A549 (cell line): ENCODE results near the gene CLPSL2. TPM values are rescaled to one million over a fixed set of nuclear protein-coding genes. Genes with fewer than 3 reads are reported as not detected.

ENCODE experiments used
- ATAC-seq, 2 experiments: fragments of 200-7000 bp in 1 of 2; fragments of >200 bp in 1 of 2; cut with Nextera tagmentation in 1 of 2; cut with Tn5 transposase in 1 of 2; 3 replicates each; pipeline versions ENCODE4 v1.8.0 to v1.9.1; 2018 to 2020; ENCODE audit warnings: mild to moderate bottlenecking in 1 of 2, moderate library complexity in 1 of 2
- CTCF ChIA-PET: fragments of 300-600 bp; sonication (Branson Sonifier 250); formaldehyde crosslinking; extraction: SDS; loops from one replicate; lab custom pipeline; 2021; ENCODE audit warnings: antibody characterized with exemption, inconsistent platforms; lab: Yijun Ruan, JAX
- POLR2A ChIA-PET: fragments of 350-600 bp; formaldehyde crosslinking; extraction: SDS; loops from one replicate; lab custom pipeline; 2021; ENCODE audit warnings: antibody characterized with exemption, inconsistent platforms; lab: Yijun Ruan, JAX
- DNase-seq, 2 experiments: peaks; one replicate each; pipeline versions ENCODE4 v3.0.0 to v3.0.0-alpha.2; 2011 to 2016; ENCODE audit warnings: low read depth in 1 of 2, low spot score in 1 of 2
- FAIRE-seq: peaks from 2 replicates; lab custom pipeline; 2011; peaks lifted over from hg19 to GRCh38; lab: Jason Lieb, UNC
- H3K27ac ChIP-seq, 2 experiments: fragments of >200 bp; sonication (Bioruptor Twin); formaldehyde crosslinking; 3 replicates each; pipeline ENCODE4 v1.5.1; 2016 to 2017
- H3K4me1 ChIP-seq: fragments of >200 bp; sonication (Bioruptor Twin); formaldehyde crosslinking; 3 replicates; pipeline ENCODE4 v1.6.1; 2016
- H3K4me2 ChIP-seq: fragments of >200 bp; sonication (Bioruptor Twin); formaldehyde crosslinking; 3 replicates; pipeline ENCODE4 v1.6.1; 2016
- H3K4me3 ChIP-seq: fragments of >200 bp; sonication (Bioruptor Twin); formaldehyde crosslinking; 3 replicates; pipeline ENCODE4 v1.5.1; 2016
- H3K9me3 ChIP-seq: fragments of >200 bp; sonication (Bioruptor Twin); formaldehyde crosslinking; 3 replicates; pipeline ENCODE4 v1.6.1; 2016
- ATOH8 ChIP-seq: fragments of 250-450 bp; sonication (Bioruptor Pico); IDR thresholded peaks from 2 replicates; pipeline ENCODE4 v1.5.0; 2020; ENCODE audit warnings: low read depth, mild to moderate bottlenecking, moderate library complexity
- BCL3 ChIP-seq: fragments of >200 bp; sonication (Bioruptor Twin); formaldehyde crosslinking; IDR thresholded peaks from 3 replicates; pipeline ENCODE4 v1.6.1; 2016
- EHF ChIP-seq: fragments of 250-450 bp; sonication (Bioruptor Pico); IDR thresholded peaks from 2 replicates; pipeline ENCODE4 v1.5.0; 2020; ENCODE audit warnings: mild to moderate bottlenecking
- ELK1 ChIP-seq: fragments of 150-350 bp; IDR thresholded peaks from 2 replicates; pipeline ENCODE4 v1.6.1; 2014; ENCODE audit warnings: low read depth, mild to moderate bottlenecking, low read length
- FOSB ChIP-seq: fragments of 250-450 bp; sonication (Bioruptor Pico); IDR thresholded peaks from 2 replicates; pipeline ENCODE4 v1.5.0; 2020; ENCODE audit warnings: mild to moderate bottlenecking, moderate library complexity
- FOXS1 ChIP-seq: fragments of 250-450 bp; sonication (Bioruptor Pico); IDR thresholded peaks from 2 replicates; pipeline ENCODE4 v1.5.0; 2020; ENCODE audit warnings: mild to moderate bottlenecking, moderate library complexity
- GATA3 ChIP-seq: IDR thresholded peaks from 2 replicates; pipeline ENCODE4 v1.6.1; 2012; ENCODE audit warnings: borderline replicate concordance
- HMGXB4 ChIP-seq: fragments of 250-450 bp; sonication (Bioruptor Pico); IDR thresholded peaks from 2 replicates; pipeline ENCODE4 v1.5.0; 2021; ENCODE audit warnings: mild to moderate bottlenecking, moderate library complexity, borderline replicate concordance
- HOXB5 ChIP-seq: fragments of 250-450 bp; sonication (Bioruptor Pico); IDR thresholded peaks from 2 replicates; pipeline ENCODE4 v1.5.0; 2020; ENCODE audit warnings: mild to moderate bottlenecking, moderate library complexity
- JUNB ChIP-seq: fragments of >200 bp; sonication (Bioruptor Twin); formaldehyde crosslinking; IDR thresholded peaks from 2 replicates; pipeline ENCODE4 v1.6.1; 2016
- KDM1A ChIP-seq: fragments of 200-600 bp; sonication (generic); IDR thresholded peaks from 2 replicates; pipeline ENCODE4 v1.6.1; 2016; ENCODE audit warnings: low read depth, mild to moderate bottlenecking
- MAZ ChIP-seq: fragments of 150-350 bp; IDR thresholded peaks from 2 replicates; pipeline ENCODE4 v1.6.1; 2014; ENCODE audit warnings: antibody characterized with exemption, low read depth, low read length, borderline replicate concordance
- NFE2L2 ChIP-seq: fragments of 150-350 bp; conservative IDR thresholded peaks from 2 replicates; pipeline ENCODE4 v1.6.1; 2014; ENCODE audit warnings: low read length
- NR3C1 ChIP-seq: fragments of >200 bp; sonication (Bioruptor Twin); formaldehyde crosslinking; IDR thresholded peaks from 3 replicates; pipeline ENCODE4 v1.6.1; 2017
- POLR2A ChIP-seq: IDR thresholded peaks from 2 replicates; pipeline ENCODE4 v1.6.1; 2012; ENCODE audit warnings: mild to moderate bottlenecking, low read length
- RCOR1 ChIP-seq: fragments of 150-350 bp; IDR thresholded peaks from 2 replicates; pipeline ENCODE4 v1.6.1; 2014; ENCODE audit warnings: antibody characterized with exemption, low read length, low read depth
- SREBF2 ChIP-seq: fragments of 450-650 bp; IDR thresholded peaks from 2 replicates; pipeline ENCODE4 v1.6.1; 2014; ENCODE audit warnings: mild to moderate bottlenecking, moderate library complexity
- TFCP2L1 ChIP-seq: fragments of 250-450 bp; sonication (Bioruptor Pico); IDR thresholded peaks from 2 replicates; pipeline ENCODE4 v1.5.0; 2021; ENCODE audit warnings: mild to moderate bottlenecking
- USF2 ChIP-seq: fragments of 450-650 bp; IDR thresholded peaks from 2 replicates; pipeline ENCODE4 v1.6.1; 2014; ENCODE audit warnings: antibody characterized with exemption
- ZC3H11A ChIP-seq: fragments of 450-650 bp; IDR thresholded peaks from 2 replicates; pipeline ENCODE4 v1.6.1; 2014; ENCODE audit warnings: antibody characterized with exemption, mild to moderate bottlenecking
- ZFP36 ChIP-seq: fragments of 450-650 bp; IDR thresholded peaks from 2 replicates; pipeline ENCODE4 v1.6.1; 2014; ENCODE audit warnings: borderline replicate concordance; ENCODE audit not compliant: partially characterized antibody
- WGBS: methylation state at CpG from one replicate; pipeline ENCODE4 v1.1.6; 2017; ENCODE audit errors: missing lambda C conversion rate; 5-methylcytosine and 5-hydroxymethylcytosine counted together
- polyA plus RNA-seq, 4 experiments: library from polyadenylated mRNA; depleted of rRNA in 3 of 4; stranded (reverse); fragments of >200 nt; fragmentation: RNase III in 1 of 4; extraction: RNeasy Plus Mini Kit Qiagen cat#74134 plus additional on column Dnase treatment in 1 of 4; gene quantifications; 2 replicates in 3 of 4; 3 replicates in 1 of 4; pipeline ENCODE4 v1.2.3, GENCODE V29; 2011 to 2017

CLPSL2 gene
- polyA plus RNA-seq, 2 of the 4 experiments (the other 2 are of a cell fraction): 0.37 to 0.72 TPM

GRCh38 chr6:35778437-35778836 lies 2.0 kb downstream of the CLPSL2 start:
- POLR2A ChIA-PET: no interaction called here
- CTCF ChIA-PET: no interaction called here
- no peak for DNase-seq
- Histone ChIP-seq H3K27ac (no peak overlapping the region), H3K4me3 (no peak overlapping the region), H3K9me3 (no peaks in the 10 kb centered on the region), H3K4me2 (no peak overlapping the region), H3K4me1 (no peaks in the 10 kb centered on the region; the same call in 2 of the 3 replicates)
- no peak for ATAC-seq
- TF ChIP-seq ELK1 (no peak), POLR2A (no peak), NFE2L2 (no peak), ZFP36 (no peak), ATOH8 (no peak), GATA3 (no peak)
- FAIRE-seq: no peak
- WGBS: 100% methylated on average over 2 of the region's 2 CpGs

GRCh38 chr6:35780719-35781118 lies 4.3 kb downstream of the CLPSL2 start, which contains the start of gene CLPSL1:
Gene CLPSL1 (plus strand): TSS chr6:35781019. CDS start chr6:35781111, 92 bp downstream.
- Histone ChIP-seq H3K9me3 (no peaks in the 10 kb centered on the region), H3K4me2 (no peak within 1 kb of the TSS)
- POLR2A ChIA-PET: no interaction called here
- no peak for ATAC-seq
- no peak for TF ChIP-seq KDM1A
- no peak for TF ChIP-seq ZFP36
- no peak for TF ChIP-seq MAZ
- TF ChIP-seq NFE2L2: no peak
- TF ChIP-seq EHF (CRISPR knock-in tag): no peak
- TF ChIP-seq TFCP2L1 (CRISPR knock-in tag): no peak
- no peak for TF ChIP-seq ZC3H11A
- TF ChIP-seq GATA3: no peak
- no peak for TF ChIP-seq RCOR1
- no peak for TF ChIP-seq FOXS1
- TF ChIP-seq, all 56 proteins: peak for 0
- FAIRE-seq (no peak), DNase-seq (no peak)
- Histone ChIP-seq H3K4me1 (no peaks in the 10 kb centered on the region; the same call in 2 of the 3 replicates), H3K4me3 (no peak within 1 kb of the TSS), H3K27ac (no peak within 1 kb of the TSS)
- 79% methylated on average over 7 of the region's 7 CpGs for WGBS
- CTCF ChIA-PET: no interaction called here

- TF ChIP-seq NR3C1: no peak
- no peak for TF ChIP-seq TFCP2L1 (CRISPR knock-in tag)
- no peak for TF ChIP-seq JUNB
- TF ChIP-seq BCL3: no peak
- TF ChIP-seq FOSB: no peak
- no peak for TF ChIP-seq RCOR1
- no peak for TF ChIP-seq EHF (CRISPR knock-in tag)
- TF ChIP-seq USF2: no peak
- TF ChIP-seq HOXB5 (CRISPR knock-in tag): no peak
- no peak for TF ChIP-seq SREBF2
- TF ChIP-seq HMGXB4 (CRISPR knock-in tag): no peak
- no peak for TF ChIP-seq KDM1A
- no peaks in the 10 kb centered on the region; the same call in 2 of the 3 replicates for H3K4me1 ChIP-seq
- WGBS: 93% methylated on average over 2 of the region's 2 CpGs
- no peaks in the 10 kb centered on the region for H3K9me3 ChIP-seq
- no peak overlapping the region for H3K4me2 ChIP-seq
- FAIRE-seq: no peak
- no peak for ATAC-seq
- no peak for DNase-seq
- POLR2A ChIA-PET: no interaction called here
- no peak overlapping the region for H3K4me3 ChIP-seq
- CTCF ChIA-PET: no interaction called here
- no peak overlapping the region for H3K27ac ChIP-seq
Observed at GRCh38 chr6:35781290-35781689, 4.9 kb downstream of the CLPSL2 start.
